Measurements from ENCODE around the gene RASL10A. TPM values are rescaled to one million over a fixed set of nuclear protein-coding genes. Genes with fewer than 3 reads are reported as not detected.

Gene RASL10A
- total and polyA plus RNA-seq, 9 of the 15 experiments (the other 6 are each of a cell fraction or from before 2014, with no cell fraction given), result 0.17 to 1.2 (median 0.45) TPM; not detected in 3

- TF ChIP-seq ZBTB26 (CRISPR knock-in tag; IDR thresholded peaks at IDR 0.05) (no peak), EGR1 (conservative IDR thresholded peaks at IDR 0.05) (no peak)
Observed at GRCh38 chr22:29343313-29343805, 27.9 kb upstream of the RASL10A start (continued).

- POLR2A ChIA-PET, result interaction anchor here (0.8 kb wide), 1 partner anchor 24 kb away, joined by 4 read pairs; no protein-coding TSS in a partner anchor
- peak; percentile 62 for ATAC-seq
- WGBS (ENCODE audit: insufficient coverage, low coverage, missing lambda C conversion rate), result 65% methylated on average over 9 of the region's 10 CpGs
- no peak for TF ChIP-seq BMI1 (IDR thresholded peaks at IDR 0.05; ENCODE audit: low read length)
- TF ChIP-seq ZNF830 (CRISPR knock-in tag; IDR thresholded peaks at IDR 0.05), result no peak
- TF ChIP-seq MEIS2 (IDR thresholded peaks at IDR 0.05; ENCODE audit: partially characterized antibody), result peak; percentile 48
- TF ChIP-seq CCNT2 (IDR thresholded peaks at IDR 0.05; ENCODE audit: borderline replicate concordance, extremely low read depth, insufficient read length, low read depth, low read length), result no peak
- TF ChIP-seq ADNP (tag; IDR thresholded peaks at IDR 0.05), result no peak
- no peak for TF ChIP-seq NFE2L1 (tag; IDR thresholded peaks at IDR 0.05; ENCODE audit: borderline replicate concordance, low read depth)
- TF ChIP-seq YY1 (IDR thresholded peaks at IDR 0.05; ENCODE audit: borderline replicate concordance in 1 of 3, control insufficient read depth in 1 of 3, extremely low read depth in 1 of 3, insufficient read depth in 3 of 3, insufficient read length in 1 of 3, insufficient replicate concordance in 2 of 3, low read depth in 1 of 3, low read length in 2 of 3), result no peak
- no peak for TF ChIP-seq PTRF (tag; IDR thresholded peaks at IDR 0.05)
- TF ChIP-seq HDAC6 (IDR thresholded peaks at IDR 0.05; ENCODE audit: low read depth, low read length), result no peak
- no peak for TF ChIP-seq ZNF140 (CRISPR knock-in tag; IDR thresholded peaks at IDR 0.05)
- no peak for TF ChIP-seq SREBF2 (CRISPR knock-in tag; IDR thresholded peaks at IDR 0.05)
- TF ChIP-seq MTA3 (IDR thresholded peaks at IDR 0.05; ENCODE audit: borderline replicate concordance), result no peak
- TF ChIP-seq ILF3 (IDR thresholded peaks at IDR 0.05; ENCODE audit: borderline replicate concordance), result no peak
Observed at GRCh38 chr22:29342577-29343312, 27.2 kb upstream of the RASL10A start.

More at GRCh38 chr22:29342577-29343312, 27.2 kb upstream of the RASL10A start:
- no peak overlapping the region for H2AFZ ChIP-seq (ENCODE audit: low read depth, low read length)
- intact Hi-C loops (cut with micrococcal nuclease), result no loop called here
- H4K20me1 ChIP-seq (replicated peaks; ENCODE audit: control insufficient read depth, insufficient read depth, low read length), result no peaks in the 10 kb centered on the region
- peak; percentile 9 to 42 (median 20) for DNase-seq (ENCODE audit: extremely low read depth in 1 of 4, low spot score in 3 of 4)
- no peaks in the 10 kb centered on the region for H3K9me3 ChIP-seq (replicated peaks; ENCODE audit: control insufficient read depth, insufficient read depth, low read depth, low read length)
- CTCF ChIA-PET (ENCODE audit: low intra/inter-chr PET ratio), result no interaction called here
- FAIRE-seq, result no peak
- H3K9ac ChIP-seq (ENCODE audit: insufficient read depth in 1 of 2, low read depth in 2 of 2, low read length in 2 of 2), result peak overlapping the region in 1 of 2 experiments; percentile 76; a peak in 2 of 4 replicates
- no peak overlapping the region for H3K4me3 ChIP-seq
- no peak overlapping the region for H3K4me2 ChIP-seq (ENCODE audit: insufficient read depth, low read length)
- no peaks in the 10 kb centered on the region for H3K27me3 ChIP-seq (ENCODE audit: control insufficient read depth in 2 of 2, insufficient read depth in 2 of 2, low read length in 2 of 2)
- H3K79me2 ChIP-seq (ENCODE audit: control insufficient read depth, insufficient read depth, low read length), result no peaks in the 10 kb centered on the region
- in situ Hi-C loops (cut with MboI), result no loop called here
- no TSS peak for BruUV-seq (replicated peaks)
- H3K27ac ChIP-seq (ENCODE audit: extremely low read depth, low read depth, low read length), result no peak overlapping the region
- H3K36me3 ChIP-seq (ENCODE audit: control insufficient read depth, insufficient read depth, low read length), result peaks cover 80% of the 10 kb centered on the region
- peaks cover 0 to 10% of the 10 kb centered on the region in 2 experiments; a peak in 3 of 5 replicates for H3K4me1 ChIP-seq (replicated peaks in 1 of 2; ENCODE audit: control insufficient read depth in 2 of 2, insufficient read depth in 2 of 2, low read length in 2 of 2)
- H3K9me1 ChIP-seq (ENCODE audit: control insufficient read depth, insufficient read depth, low read length), result no peaks in the 10 kb centered on the region

All from K562 (cell line).